ENCODE measurements around the gene ABI1. TPM values are rescaled to one million over a fixed set of nuclear protein-coding genes. Genes with fewer than 3 reads are reported as not detected.
A peak's percentile ranks its signal among the peaks of the same experiment; 100 is the strongest.

Gene ABI1
- polyA plus RNA-seq, 2 of the 4 experiments (the other 2 are of a cell fraction): 35.8 to 67.6 TPM

DNA sequence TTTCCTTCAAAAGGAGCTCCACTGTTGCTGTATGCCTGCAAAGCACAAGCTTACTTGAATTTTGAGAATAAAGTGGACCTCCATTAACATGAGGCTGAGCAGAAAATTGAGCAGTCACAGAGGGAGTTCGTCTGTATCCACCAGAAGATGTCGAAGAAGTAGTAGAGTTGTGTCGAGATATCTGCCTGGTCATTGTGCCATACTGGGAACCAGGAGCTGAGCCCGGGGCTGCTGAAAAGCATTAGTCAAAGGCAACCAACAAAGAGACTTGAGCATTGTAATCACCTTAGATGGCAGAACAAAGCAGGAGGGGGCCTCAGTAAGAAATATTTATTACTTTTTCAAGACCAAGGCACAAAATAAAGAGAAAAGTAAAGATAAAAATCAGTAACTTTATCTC, 101.8 kb downstream of the ABI1 start:
- DNase-seq (ENCODE audit: low read depth in 1 of 2, low spot score in 1 of 2) (no peak), ATAC-seq (no peak), FAIRE-seq (no peak)
- ChIA-PET CTCF (interaction anchor here (0.7 to 2.0 kb wide), 3 partner anchors 33 to 996 kb away, joined by 3 to 9 read pairs (median 6); no protein-coding TSS in a partner anchor), POLR2A (no interaction called here)
- H3K27ac ChIP-seq: no peak overlapping the region
- no peak overlapping the region for H3K4me2 ChIP-seq
- TF ChIP-seq, protein P1, sequence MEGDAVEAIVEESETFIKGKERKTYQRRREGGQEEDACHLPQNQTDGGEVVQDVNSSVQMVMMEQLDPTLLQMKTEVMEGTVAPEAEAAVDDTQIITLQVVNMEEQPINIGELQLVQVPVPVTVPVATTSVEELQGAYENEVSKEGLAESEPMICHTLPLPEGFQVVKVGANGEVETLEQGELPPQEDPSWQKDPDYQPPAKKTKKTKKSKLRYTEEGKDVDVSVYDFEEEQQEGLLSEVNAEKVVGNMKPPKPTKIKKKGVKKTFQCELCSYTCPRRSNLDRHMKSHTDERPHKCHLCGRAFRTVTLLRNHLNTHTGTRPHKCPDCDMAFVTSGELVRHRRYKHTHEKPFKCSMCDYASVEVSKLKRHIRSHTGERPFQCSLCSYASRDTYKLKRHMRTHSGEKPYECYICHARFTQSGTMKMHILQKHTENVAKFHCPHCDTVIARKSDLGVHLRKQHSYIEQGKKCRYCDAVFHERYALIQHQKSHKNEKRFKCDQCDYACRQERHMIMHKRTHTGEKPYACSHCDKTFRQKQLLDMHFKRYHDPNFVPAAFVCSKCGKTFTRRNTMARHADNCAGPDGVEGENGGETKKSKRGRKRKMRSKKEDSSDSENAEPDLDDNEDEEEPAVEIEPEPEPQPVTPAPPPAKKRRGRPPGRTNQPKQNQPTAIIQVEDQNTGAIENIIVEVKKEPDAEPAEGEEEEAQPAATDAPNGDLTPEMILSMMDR (IDR thresholded peaks at IDR 0.05): no peak
- TF ChIP-seq HEYL (CRISPR knock-in tag; IDR thresholded peaks at IDR 0.05) (no peak), RAD21 (conservative IDR thresholded peaks at IDR 0.05 in 1 of 2, IDR thresholded peaks at IDR 0.05 in 1 of 2) (no peak), ZC3H11A (IDR thresholded peaks at IDR 0.05) (no peak)
- TF ChIP-seq, protein P2, sequence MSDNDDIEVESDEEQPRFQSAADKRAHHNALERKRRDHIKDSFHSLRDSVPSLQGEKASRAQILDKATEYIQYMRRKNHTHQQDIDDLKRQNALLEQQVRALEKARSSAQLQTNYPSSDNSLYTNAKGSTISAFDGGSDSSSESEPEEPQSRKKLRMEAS (IDR thresholded peaks at IDR 0.05): no peak
- TF ChIP-seq, protein P3, sequence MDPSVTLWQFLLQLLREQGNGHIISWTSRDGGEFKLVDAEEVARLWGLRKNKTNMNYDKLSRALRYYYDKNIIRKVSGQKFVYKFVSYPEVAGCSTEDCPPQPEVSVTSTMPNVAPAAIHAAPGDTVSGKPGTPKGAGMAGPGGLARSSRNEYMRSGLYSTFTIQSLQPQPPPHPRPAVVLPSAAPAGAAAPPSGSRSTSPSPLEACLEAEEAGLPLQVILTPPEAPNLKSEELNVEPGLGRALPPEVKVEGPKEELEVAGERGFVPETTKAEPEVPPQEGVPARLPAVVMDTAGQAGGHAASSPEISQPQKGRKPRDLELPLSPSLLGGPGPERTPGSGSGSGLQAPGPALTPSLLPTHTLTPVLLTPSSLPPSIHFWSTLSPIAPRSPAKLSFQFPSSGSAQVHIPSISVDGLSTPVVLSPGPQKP (IDR thresholded peaks at IDR 0.05; ENCODE audit: low read depth, low read length): no peak
- H3K9me3 ChIP-seq: no peaks in the 10 kb centered on the region
- no peak overlapping the region for H3K4me3 ChIP-seq
- WGBS (ENCODE audit: missing lambda C conversion rate): 90% methylated on average over 4 of the region's 4 CpGs
- H3K4me1 ChIP-seq: peaks cover 8% of the 10 kb centered on the region

GRCh38 chr10:26755443-26755903, 105.3 kb downstream of the ABI1 start:
- FAIRE-seq: peak; percentile 46
- POLR2A ChIA-PET: no interaction called here
- DNase-seq (ENCODE audit: low read depth in 1 of 2, low spot score in 1 of 2): peak in 1 of 2 experiments; percentile 35

DNA sequence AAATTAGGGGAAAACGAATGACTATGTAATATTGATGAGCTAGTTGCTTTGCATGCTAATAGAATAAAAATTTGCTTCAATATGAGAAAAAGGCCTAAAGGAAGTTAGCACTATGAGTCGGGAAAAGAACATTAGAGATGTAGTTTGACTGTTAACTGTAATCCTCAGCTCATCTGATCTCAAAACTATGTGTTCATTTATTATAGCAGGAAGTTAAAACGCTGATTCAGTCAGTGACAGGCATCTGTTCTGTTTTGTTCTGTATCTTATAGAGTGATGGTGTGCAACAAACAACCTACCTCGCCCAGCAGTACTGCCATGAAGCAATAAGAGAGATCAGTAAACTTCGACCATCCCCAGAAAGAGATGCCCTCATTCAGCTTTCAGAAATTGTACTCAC, 114.7 kb downstream of the ABI1 start:
- H3K4me3 ChIP-seq: no peak overlapping the region
- H3K4me1 ChIP-seq: no peaks in the 10 kb centered on the region
- ChIA-PET CTCF (interaction anchor here (1.0 to 1.2 kb wide), 2 partner anchors 20 to 136 kb away, joined by 3 to 4 read pairs; no protein-coding TSS in a partner anchor), POLR2A (no interaction called here)
- no peak for ATAC-seq
- no peak for DNase-seq (ENCODE audit: low read depth in 1 of 2, low spot score in 1 of 2)
- peak; percentile 7 for FAIRE-seq
- H3K27ac ChIP-seq: no peak overlapping the region
- WGBS (ENCODE audit: missing lambda C conversion rate): 86% methylated on average over 5 of the region's 5 CpGs
- no peak overlapping the region for H3K4me2 ChIP-seq
- no peaks in the 10 kb centered on the region for H3K9me3 ChIP-seq
- TF ChIP-seq RNF2 (IDR thresholded peaks at IDR 0.05; ENCODE audit: borderline replicate concordance, low read depth) (no peak), FOSL2 (IDR thresholded peaks at IDR 0.05) (no peak), FOSL2 (CRISPR knock-in tag; IDR thresholded peaks at IDR 0.05) (no peak), SMC3 (IDR thresholded peaks at IDR 0.05) (no peak), RFX5 (IDR thresholded peaks at IDR 0.05) (no peak), MAFK (IDR thresholded peaks at IDR 0.05; ENCODE audit: partially characterized antibody) (no peak), REST (IDR thresholded peaks at IDR 0.05) (no peak), CBX2 (IDR thresholded peaks at IDR 0.05; ENCODE audit: borderline replicate concordance, low read depth) (no peak), USF2 (IDR thresholded peaks at IDR 0.05) (no peak), HOXB13 (CRISPR knock-in tag; IDR thresholded peaks at IDR 0.05; ENCODE audit: low read depth) (no peak), BCL3 (IDR thresholded peaks at IDR 0.05) (no peak), CEBPB (IDR thresholded peaks at IDR 0.05) (no peak), PBX3 (IDR thresholded peaks at IDR 0.05) (no peak)
- TF ChIP-seq, protein P4, sequence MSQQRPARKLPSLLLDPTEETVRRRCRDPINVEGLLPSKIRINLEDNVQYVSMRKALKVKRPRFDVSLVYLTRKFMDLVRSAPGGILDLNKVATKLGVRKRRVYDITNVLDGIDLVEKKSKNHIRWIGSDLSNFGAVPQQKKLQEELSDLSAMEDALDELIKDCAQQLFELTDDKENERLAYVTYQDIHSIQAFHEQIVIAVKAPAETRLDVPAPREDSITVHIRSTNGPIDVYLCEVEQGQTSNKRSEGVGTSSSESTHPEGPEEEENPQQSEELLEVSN (IDR thresholded peaks at IDR 0.05; ENCODE audit: borderline replicate concordance, low read depth): no peak

More at GRCh38 chr10:26755443-26755903, 105.3 kb downstream of the ABI1 start:
- Histone ChIP-seq H3K4me3 (no peak overlapping the region), H3K4me1 (peaks cover 8% of the 10 kb centered on the region), H3K4me2 (peak overlapping the region; percentile 41), H3K9me3 (no peaks in the 10 kb centered on the region), H3K27ac (peak overlapping the region in 1 of 2 experiments; percentile 64; a peak in 2 of 6 replicates)
- 56% methylated on average over 4 of the region's 4 CpGs for WGBS (ENCODE audit: missing lambda C conversion rate)
- no peak; a peak in 1 of 6 replicates for ATAC-seq
- TF ChIP-seq MAFK (IDR thresholded peaks at IDR 0.05; ENCODE audit: partially characterized antibody) (peak; percentile 88), ZC3H11A (IDR thresholded peaks at IDR 0.05) (no peak), FOSL2 (IDR thresholded peaks at IDR 0.05) (no peak), FOSL2 (CRISPR knock-in tag; IDR thresholded peaks at IDR 0.05) (peak; percentile 88), NFE2L2 (conservative IDR thresholded peaks at IDR 0.05; ENCODE audit: low read length) (peak; percentile 19; the same call in 1 of the 2 replicates)
- CTCF ChIA-PET: interaction anchor here (1.0 to 3.1 kb wide), 2 partner anchors 17 to 29 kb away, joined by 3 to 12 read pairs; no protein-coding TSS in a partner anchor

Data from A549 (cell line).